Posterior cingulate gyrus (tissue), 11 donors: ENCODE measurements around the gene NTMT1.
"Not testable (repeated sequence)": the region's sequence is repeated elsewhere in the genome, so short reads cannot be mapped to it uniquely, and the experiment has no call there.

Source experiments
- DNase-seq, 10 donors: peaks; one replicate each; pipeline versions ENCODE4 v3.0.0 to v3.0.0-alpha.2; 2020 to 2021; ENCODE audit warnings: mixed read lengths in 3 of 10
- intact Hi-C: fragments of 100-400 bp; cut with DNase I; formaldehyde crosslinking; loops from one replicate; pipeline ENCODE4 v1.15.1; 2023

The NTMT1 gene

DNA sequence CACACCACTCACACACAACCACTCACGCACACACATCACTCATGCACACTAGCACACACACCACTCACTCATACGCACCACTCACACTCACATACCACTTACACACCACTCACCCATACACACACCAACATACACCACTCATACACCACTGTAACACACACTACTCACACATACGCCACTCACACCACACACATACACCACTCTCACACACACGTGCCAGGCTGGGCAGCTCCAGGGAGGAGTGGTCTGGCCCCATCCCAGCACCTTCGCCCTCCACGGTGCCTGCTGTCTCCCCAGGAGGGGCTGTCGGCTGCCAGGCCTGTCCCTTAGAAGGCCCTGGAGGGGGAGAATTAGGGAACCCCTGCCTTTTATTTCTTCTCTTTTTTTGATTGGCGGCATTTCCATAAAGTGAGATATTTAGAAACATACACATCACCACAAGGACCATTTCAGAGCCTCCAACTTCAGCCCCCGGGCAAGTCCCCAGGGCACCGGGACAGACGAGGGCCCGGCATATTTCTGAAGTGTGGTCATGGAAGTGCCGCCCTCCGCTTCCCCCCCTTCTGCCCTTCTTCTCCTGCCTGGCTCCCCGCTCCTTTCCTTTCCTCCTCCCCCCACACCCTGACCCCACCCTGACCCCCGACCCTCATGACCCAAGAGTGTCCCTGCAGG, 22.3 kb downstream of the NTMT1 start:
- no peak for DNase-seq
- intact Hi-C loops = no loop called here

DNA sequence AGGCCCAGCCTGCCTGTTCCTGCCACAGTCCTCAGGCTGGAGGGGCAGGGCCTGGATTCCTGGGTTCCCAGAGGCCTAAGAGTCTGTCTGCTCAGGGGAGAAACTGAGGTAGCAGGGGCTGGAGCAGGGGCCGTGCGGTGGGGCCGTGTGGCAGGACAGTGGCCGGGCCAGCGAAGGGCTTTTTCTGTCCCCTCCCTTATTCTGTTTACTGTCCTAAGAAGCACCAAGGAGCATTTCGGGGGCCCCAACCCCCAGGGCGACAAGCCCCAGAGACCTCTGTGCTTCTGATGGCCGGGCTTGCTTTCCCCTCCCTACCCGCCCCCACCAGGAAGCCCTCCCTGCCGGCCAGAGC, 22.8 kb downstream of the NTMT1 start:
- intact Hi-C loops = no loop called here
- no peak for DNase-seq

DNA sequence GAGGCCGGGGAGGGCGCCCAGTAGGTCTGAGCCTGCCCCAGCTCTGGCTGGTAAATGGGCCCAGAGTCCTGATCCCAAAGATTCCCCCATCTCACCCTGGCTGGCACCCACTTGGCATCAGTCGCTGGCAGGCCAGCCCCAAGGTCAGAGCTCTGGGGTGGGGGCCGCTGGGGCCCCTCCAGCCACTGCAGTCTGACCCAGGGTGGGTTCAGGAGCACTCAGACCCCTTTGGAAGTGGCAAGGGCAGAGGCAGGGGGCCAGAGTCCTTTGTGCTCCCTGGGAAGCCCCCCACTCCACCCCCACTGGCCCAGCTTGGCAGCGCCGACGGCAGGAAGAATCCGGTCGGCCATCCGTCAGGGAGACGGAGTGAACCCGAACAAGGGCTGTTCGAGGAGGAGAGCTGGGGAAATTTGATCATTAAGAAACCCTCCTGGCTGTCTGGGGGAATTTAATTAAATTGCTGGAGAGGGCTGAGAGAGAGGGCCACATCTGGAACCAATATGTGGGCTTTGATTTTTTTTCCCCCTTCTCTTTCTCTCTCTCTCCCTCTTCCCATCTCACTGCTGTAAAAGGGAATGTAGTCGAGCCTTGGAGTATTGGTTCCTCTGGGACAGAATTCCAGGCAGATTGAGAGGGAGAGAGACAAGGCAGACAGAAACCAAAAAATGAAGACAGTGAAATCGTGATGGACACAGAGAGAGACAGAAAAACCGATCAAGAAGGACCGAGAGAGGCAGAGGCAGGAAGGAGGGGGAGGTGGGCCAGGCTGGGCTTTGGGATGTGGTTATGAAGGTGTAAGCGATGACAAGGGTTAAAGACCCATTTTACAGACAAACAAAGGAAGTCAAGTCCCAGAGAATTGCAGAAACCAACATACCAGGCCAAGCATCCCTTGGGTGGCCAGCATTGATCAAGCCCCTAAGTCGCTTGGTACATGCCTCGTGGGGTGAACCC, 24.0 kb downstream of the NTMT1 start:
- no peak for DNase-seq
- intact Hi-C loops = no loop called here

DNA sequence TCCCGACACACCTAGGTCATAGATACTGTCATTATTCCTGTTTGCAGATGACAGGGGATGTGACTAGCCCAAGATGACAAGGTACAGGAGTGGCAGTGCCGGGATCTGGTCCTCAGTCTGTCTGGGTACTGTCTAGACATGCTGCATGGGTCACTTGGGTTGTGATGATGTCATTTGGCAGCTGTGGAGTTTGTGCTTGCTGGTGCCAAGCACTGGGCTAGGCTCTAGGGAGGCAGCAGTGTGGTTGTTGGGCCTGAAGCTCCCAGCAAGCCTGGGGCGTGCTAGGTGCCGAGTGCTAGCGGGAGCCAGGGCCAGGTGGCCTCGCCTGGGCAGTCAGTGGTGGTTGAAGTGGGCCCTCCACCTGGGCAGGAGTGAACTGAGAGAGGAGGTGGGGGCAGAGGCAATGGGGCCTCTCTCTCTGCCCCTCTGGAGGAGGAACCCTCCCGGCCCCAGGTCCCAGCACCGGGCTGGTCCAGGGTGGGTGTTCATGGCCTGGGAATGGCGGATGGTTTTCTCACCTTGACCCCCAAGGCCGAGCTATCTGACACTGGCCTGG, 24.8 kb downstream of the NTMT1 start:
- DNase-seq = no peak
- intact Hi-C loops = no loop called here

DNA sequence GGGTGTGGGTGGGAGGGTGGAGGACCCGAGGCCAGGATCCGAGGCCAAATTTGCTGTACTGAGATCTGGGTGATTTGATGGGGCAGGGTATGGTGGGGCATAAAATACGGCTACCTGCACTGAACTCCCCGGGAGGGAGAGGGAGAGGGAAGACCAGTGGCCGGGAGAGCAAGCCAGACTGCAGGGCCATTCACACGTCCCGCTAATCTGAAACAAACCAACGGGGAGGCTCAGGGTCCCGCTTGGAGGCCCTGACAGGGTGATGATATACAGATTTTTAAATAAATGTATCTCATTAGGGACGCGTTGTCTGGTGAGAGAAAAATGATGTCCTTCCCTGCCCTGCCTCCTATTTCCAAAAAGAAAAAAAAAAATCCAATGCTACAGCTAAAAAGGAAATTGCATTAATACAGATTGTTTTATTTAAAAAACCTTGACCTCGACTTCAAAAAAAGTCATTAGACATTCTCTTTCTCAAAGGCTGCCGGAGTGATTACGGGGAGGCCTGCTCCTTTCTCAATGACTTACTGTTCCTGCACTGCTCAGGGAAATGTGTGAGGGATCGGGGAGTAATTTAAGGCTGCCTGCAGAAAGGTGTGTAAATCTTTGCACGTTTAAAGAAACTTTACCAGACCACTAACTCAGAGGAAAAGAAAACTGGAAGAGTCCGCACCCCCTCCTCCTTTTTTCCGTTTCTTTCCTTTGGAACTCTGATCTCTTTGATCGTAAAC, 28.0 kb downstream of the NTMT1 start:
- intact Hi-C loops = no loop called here
- no peak for DNase-seq

DNA sequence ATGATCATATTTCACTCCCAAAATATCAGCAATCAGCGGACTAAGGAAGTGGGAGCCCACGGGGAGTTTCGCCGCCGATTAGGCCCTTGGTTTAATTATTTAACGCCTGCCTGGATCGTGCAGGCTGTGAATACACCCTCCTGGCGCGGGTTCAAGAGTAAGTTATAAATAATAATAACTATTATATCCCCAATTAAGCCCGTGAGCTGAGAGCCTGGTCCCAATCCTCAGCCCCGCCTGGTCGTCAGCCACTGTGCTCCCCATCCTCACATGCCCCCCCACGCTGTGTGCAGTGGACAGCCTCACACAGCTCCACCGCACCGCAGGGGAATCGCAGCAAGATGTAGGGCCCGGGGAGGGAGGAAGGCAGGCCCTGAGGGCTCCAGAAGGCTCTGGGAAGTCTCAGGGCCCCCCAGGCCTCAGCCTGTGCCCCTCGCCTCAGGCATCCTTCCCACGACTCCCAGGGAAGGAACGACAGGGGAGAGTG, 28.6 kb downstream of the NTMT1 start:
- intact Hi-C loops = no loop called here
- no peak for DNase-seq

DNA sequence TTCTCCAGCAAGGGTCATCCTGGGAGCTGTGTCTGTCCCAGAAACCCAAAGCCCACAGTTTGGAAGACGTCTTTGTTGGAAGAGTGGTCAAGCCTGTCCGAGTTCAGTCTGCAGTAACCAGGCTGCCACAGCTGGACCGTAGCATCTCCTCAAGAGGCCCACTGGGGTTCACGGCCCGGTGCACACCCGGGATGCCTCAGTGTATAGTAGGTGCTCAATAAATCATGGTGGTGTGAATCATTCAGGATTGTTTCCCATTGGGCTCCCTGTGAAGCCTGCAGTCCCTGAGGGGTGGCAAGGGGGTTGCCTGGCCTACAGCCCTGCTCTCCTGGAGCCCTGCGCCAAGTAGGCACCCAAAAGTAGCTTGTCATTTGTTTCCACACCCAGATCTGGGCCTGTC, 29.2 kb downstream of the NTMT1 start:
- no peak for DNase-seq
- intact Hi-C loops = no loop called here

DNA sequence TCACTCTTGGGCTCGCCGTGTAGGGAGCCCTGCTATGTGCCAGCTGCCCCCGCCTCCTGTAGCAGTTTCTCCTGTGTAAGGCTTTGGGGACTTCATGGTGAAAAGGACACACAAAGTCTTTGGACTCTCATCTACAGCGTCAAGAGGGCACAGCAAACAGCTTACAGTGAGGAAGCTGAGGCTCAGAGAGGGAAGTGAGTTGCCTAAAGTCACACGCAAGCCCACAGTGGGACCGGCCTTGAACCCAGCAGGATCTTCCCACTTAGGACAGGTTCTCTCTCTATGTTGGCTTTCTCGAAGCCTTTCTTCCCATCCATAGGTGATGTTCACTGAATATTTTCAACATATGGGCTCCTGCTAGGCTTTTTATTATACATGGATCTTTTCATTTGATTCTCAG, 29.7 kb downstream of the NTMT1 start:
- intact Hi-C loops = no loop called here

DNA sequence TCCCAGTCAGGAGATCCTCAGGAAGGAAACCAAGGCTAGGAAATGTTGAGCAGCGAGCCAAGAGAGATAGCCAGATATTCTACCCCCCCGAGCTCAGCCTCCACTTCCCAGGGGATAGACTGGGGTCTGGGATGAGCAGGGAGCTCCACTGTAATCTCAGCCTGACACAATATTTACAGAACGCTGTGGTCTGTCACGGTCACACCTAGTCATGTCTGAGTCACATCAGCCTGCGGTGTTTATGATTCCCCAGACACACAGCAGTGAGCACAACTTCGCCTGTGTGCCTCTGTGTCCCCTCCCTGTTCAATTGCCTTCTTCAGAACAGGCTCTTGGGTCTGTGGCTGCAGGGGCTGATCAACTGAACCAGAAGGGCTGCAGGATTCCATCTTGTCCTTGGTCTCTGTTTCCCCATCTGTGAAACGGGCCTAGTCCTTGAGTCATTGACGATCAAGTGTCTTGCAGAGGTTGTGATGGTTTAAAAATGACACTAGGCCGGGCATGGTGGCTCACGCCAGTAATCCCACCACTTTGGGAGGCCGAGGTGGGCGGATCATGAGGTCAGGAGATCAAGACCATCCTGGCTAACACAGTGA, 30.9 kb downstream of the NTMT1 start:
- no peak for DNase-seq
- intact Hi-C loops = no loop called here

More for the DNA sequence above, 29.7 kb downstream of the NTMT1 start:
- DNase-seq = no peak

DNA sequence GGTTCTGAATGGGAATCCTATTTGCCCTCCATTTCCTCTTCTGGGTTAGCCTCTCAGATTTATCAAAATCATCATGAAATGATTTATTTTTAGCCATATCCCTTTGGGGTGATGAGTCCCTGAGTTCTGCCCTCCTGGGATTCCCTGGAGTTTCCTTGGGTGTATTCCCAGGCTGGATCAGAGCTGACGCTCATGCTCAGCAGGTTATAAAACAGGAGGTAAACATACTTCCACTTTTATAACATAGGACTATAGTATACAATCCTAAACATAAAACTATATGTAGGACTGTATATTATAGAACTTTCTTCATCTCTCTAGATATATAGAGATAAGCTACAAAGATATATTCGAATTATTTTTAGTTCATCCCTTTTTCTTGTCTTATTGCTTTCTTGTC, 35.1 kb downstream of the NTMT1 start:
- DNase-seq = no peak
- intact Hi-C loops = no loop called here

DNA sequence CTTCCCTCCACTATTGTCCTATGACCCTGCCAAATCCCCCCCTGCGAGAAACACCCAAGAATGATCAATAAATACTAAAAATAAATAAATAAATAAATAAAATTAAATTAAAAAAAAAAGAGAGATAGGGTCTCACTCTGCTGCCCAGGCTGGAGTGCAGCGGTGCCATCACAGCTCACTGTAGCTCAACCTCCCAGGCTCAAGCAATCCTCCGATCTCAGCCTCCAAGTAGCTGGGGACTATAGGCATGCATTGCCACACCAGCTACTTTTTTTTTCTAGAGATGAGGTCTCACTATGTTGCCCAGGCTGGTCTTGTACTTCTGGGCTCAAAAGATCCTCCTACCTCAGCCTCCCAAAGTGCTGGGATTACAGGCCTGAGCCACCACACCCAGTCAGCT, 36.3 kb downstream of the NTMT1 start:
- intact Hi-C loops, DNase-seq: not testable (repeated sequence)

DNA sequence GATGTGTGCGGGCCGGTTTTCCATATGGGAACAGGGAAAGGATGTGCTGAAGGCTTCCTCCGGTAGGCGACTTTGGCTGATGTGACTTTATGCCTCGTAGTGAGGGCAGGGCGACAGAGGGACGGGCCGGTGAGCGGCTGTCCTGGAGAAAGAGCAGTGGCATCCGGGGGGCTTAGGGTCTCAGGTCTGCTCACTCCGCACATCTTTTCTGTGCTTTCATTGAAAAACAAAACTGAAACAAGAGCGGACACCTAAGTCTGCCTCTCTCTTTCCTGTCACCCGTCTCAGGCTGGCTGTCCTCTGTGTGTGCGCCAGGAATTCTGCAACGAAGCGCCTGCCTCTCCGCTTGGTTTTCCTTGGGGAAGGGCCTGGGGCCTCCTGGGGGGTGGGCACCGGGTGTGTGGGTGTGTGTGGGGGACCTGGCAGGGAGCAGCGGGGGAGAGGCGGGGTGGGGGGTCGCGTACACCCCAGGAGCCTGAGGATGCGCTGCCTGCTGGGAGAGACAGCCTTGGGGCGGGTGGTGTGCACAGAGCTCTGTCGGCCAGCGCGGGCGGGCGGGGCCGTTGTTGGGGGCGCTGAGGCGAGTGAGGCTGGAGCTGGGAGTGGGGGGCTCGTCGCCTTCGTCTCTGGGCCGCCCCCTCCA, 38.9 kb downstream of the NTMT1 start:
- intact Hi-C loops = no loop called here
- DNase-seq = no peak

DNA sequence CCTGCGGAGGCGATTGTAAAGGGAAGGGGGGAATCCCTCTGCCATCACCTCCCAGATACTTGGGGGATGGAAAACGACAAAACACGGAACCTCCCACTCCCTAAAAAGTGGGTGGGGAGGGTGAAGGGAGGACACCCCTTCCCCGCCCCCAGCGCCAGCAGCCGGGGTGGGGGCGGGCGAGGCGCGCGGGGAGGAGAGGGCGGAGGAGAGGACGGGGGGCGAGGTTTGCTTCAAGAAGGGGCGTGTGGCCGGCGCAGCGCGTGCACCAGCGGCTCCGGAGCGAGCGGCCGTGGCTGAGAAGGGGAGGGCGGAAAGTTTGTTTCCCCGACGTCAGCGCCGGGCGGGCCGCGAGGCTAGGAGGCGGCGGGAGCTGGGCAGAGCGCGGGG, 39.4 kb downstream of the NTMT1 start, which contains the start of gene PRRX2:
TSS of gene PRRX2 (plus strand) at position 259 of the 387 bp plus-strand sequence. CDS start 221 bp downstream, outside the sequence.
- intact Hi-C loops = no loop called here
- no peak for DNase-seq

DNA sequence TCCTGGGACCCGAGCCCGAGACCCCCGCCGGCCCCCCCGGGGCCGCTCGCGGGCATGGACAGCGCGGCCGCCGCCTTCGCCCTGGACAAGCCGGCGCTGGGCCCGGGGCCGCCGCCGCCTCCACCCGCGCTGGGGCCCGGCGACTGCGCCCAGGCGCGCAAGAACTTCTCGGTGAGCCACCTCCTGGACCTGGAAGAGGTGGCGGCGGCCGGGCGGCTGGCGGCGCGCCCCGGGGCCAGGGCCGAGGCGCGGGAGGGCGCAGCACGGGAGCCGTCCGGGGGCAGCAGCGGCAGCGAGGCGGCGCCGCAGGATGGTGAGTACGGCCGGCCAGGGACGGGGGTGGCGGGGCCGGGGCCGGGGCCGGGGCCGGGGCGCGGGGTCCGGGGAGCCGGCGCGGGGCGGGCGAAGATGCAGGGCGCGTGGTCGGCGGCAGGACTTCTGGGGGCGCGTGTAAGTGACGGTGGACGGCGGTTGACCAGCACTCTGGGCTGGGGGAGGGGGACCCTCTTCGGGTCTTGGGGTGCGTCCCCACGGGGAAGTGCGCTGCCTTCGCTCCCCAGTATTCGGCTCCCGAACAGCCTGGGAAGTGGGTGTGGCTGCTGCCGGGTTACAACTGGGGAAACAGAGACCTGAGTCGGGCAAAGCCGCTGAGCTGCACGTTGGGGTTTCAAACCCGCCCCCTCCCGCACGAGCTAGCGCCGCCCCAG, 40.0 kb downstream of the NTMT1 start:
- no peak for DNase-seq

DNA sequence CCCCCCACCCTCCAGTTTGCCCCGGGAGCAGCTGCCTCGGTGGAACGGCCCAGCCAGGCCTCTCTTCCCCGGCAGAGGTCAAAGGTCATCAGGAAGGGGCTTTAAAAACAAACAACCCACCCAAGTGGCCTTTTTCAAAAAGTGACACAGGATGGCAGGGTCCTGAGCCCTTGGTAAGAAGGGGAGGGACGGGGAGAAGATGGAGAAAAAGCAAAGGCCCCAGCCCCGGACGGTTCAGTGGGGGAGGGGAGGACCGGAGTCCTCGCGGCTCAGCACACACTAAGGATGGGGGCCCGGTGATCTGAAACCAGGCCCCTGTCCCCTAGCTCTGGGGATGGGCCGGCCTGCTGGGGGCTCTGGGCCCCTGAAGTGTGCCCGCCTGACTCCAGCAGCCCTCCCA, 40.6 kb downstream of the NTMT1 start:
- DNase-seq = no peak
- intact Hi-C loops = no loop called here

More for the DNA sequence above, 40.0 kb downstream of the NTMT1 start:
- intact Hi-C loops = no loop called here

DNA sequence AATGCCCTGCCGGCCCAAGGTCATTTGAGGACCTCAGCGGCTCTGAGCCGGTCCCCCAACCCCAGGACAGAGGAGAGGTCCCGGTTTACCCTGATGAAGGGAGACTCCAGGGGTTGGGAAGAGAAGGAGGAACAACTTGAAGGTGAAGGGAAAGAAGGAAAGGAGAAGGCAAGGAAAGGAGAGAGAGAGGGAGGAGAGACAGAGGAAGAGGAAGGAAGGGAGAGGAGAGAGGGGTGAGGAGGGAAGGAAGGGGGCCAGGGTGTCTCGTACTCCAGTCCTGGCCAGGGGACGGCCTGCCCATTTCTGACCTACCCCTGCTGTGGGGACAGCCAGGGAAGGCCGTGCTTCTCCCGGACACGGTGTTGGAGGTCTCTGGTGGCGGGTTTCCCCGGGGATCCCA, 41.4 kb downstream of the NTMT1 start:
- DNase-seq = no peak
- intact Hi-C loops = no loop called here

DNA sequence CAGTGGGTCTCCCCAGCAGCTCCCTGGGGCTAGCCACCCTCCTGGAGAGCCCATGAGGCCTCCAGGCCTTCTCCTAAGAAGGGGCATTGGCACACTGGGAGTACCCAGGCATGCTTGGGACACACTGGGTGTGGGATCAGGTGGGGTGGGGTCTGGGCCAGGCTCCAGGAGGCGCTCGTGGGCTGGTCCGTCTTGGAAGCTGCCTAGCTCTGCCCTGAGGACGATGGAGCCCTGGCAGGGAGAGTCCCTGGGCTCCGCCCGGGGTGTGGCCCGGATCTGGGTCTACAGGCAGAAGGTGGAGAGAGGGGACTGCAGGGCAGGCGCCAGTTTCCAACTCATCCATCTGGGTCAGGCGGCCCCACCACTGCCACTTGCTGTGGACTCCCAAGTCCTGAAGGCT, 41.9 kb downstream of the NTMT1 start:
- DNase-seq = no peak
- intact Hi-C loops = no loop called here

DNA sequence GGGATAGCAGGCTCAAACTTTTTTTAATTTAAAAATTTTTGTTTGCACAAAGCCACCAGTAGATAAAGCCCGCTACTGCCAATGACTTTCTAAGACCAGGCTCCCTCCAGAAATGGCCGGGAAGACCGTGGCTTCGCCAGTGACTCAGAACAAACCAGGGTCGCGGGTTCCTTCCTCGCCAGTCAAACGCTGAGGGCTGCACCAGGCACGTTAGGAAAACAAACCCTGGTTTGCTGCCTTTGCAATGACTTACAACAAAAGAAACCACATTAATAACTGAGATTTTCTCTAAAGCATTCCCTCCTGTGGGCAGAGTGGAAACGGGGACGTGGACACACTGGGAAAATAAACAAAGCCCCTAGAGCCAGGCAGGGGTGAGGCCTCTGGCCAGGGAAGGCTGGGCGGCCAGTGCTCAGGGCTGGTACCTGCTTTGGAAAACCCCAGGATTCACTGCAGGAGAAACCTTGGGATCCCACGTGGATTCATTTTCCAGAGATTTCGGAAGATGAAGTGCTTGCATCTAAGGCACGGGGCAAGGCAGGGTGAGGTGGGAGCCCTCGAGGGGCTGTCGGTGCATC, 43.3 kb downstream of the NTMT1 start:
- intact Hi-C loops = no loop called here
- DNase-seq = no peak

DNA sequence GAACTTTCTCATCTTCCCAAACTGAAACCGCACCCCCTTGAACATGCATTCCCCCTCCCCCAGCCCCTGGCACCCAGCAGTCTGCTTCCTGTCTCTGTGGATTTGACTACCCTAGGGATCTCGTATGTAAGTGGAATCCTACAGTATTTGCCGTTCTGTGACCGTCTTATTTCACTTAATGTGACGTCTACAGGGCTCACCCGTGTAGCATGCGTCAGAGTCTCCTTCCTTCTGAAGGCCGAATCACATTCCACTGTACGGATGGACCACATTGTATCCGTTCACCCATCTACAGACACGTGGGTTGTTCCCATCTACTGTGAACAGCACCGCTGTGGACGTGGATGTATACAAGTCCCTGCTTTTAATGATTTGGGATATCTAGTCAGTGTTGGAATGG, 44.0 kb downstream of the NTMT1 start:
- DNase-seq = no peak
- intact Hi-C loops = no loop called here
